CD14-positive monocyte (primary cell): ENCODE data around the gene CPOX. TPM values are rescaled to one million over a fixed set of nuclear protein-coding genes. Genes with fewer than 3 reads are reported as not detected.

Experiments
- DNase-seq, 3 donors: peaks; one replicate each; pipeline ENCODE4 v3.0.0-alpha.2; 2011 to 2022
- H2AFZ ChIP-seq: 2 replicates; pipeline ENCODE4 v1.6.0; 2012; ENCODE audit warnings: mild to moderate bottlenecking, low read depth, low read length, inconsistent platforms; ENCODE audit not compliant: insufficient read depth, poor library complexity, severe bottlenecking
- H3K27ac ChIP-seq, 2 donors: 1 replicate in 1 of 2; 2 replicates in 1 of 2; pipeline ENCODE4 v1.5.1; 2012 to 2013; ENCODE audit warnings: low read length in 2 of 2, control low read depth in 1 of 2, inconsistent platforms in 1 of 2, low read depth in 1 of 2, mild to moderate bottlenecking in 1 of 2
- H3K27me3 ChIP-seq, 2 donors: one replicate each; pipeline versions ENCODE4 v1.6.0 to v1.6.1; 2011 to 2013; ENCODE audit warnings: low read length in 2 of 2; ENCODE audit not compliant: control insufficient read depth in 2 of 2, insufficient read depth in 2 of 2
- H3K36me3 ChIP-seq, 2 donors: replicated peaks in 1 of 2; 1 replicate in 1 of 2; 2 replicates in 1 of 2; pipeline versions ENCODE4 v1.5.1 to v1.6.1; 2012 to 2013; ENCODE audit warnings: low read length in 2 of 2, control low read depth in 1 of 2, inconsistent platforms in 1 of 2, mild to moderate bottlenecking in 1 of 2; ENCODE audit not compliant: insufficient read depth in 2 of 2, control insufficient read depth in 1 of 2
- H3K4me1 ChIP-seq, 2 donors: 1 replicate in 1 of 2; 2 replicates in 1 of 2; pipeline versions ENCODE4 v1.5.1 to v1.6.1; 2012 to 2013; ENCODE audit warnings: low read length in 2 of 2, control low read depth in 1 of 2, inconsistent platforms in 1 of 2, mild to moderate bottlenecking in 1 of 2, moderate library complexity in 1 of 2; ENCODE audit not compliant: insufficient read depth in 2 of 2, control insufficient read depth in 1 of 2
- H3K4me2 ChIP-seq: replicated peaks from 2 replicates; pipeline ENCODE3; 2012; ENCODE audit warnings: low read length, moderate library complexity, mild to moderate bottlenecking; ENCODE audit not compliant: poor library complexity, severe bottlenecking; ENCODE audit errors: extremely low read depth
- H3K4me3 ChIP-seq, 3 experiments: fragments of 200-600 bp in 1 of 3; sonication (generic) in 1 of 3; replicated peaks in 1 of 3; 1 replicate in 2 of 3; 2 replicates in 1 of 3; pipeline ENCODE4 v1.5.1; 2011 to 2013; ENCODE audit warnings: low read length in 3 of 3, mild to moderate bottlenecking in 3 of 3, control low read depth in 2 of 3, low read depth in 2 of 3, inconsistent platforms in 1 of 3, moderate library complexity in 1 of 3
- H3K79me2 ChIP-seq: 2 replicates; pipeline ENCODE4 v1.6.0; 2012; ENCODE audit warnings: mild to moderate bottlenecking, control low read depth, inconsistent platforms, low read length, moderate library complexity; ENCODE audit not compliant: insufficient read depth
- H3K9ac ChIP-seq: 2 replicates; pipeline ENCODE4 v1.6.0; 2017; ENCODE audit warnings: low read length, mild to moderate bottlenecking; ENCODE audit not compliant: insufficient read depth, poor library complexity, severe bottlenecking
- H3K9me3 ChIP-seq, 2 donors: replicated peaks in 1 of 2; 1 replicate in 1 of 2; 2 replicates in 1 of 2; pipeline versions ENCODE4 v1.5.1 to v1.6.1; 2012 to 2013; ENCODE audit warnings: low read length in 2 of 2, control low read depth in 1 of 2; ENCODE audit not compliant: control insufficient read depth in 1 of 2, insufficient read depth in 1 of 2
- H4K20me1 ChIP-seq: 2 replicates; pipeline ENCODE4 v1.6.0; 2012; ENCODE audit warnings: mild to moderate bottlenecking, low read length, control low read depth, moderate library complexity; ENCODE audit not compliant: insufficient read depth
- H3K27ac Mint-ChIP-seq, 7 donors: one replicate each; pipeline ENCODE4 v1.8.0; 2020; ENCODE audit warnings: mild to moderate bottlenecking in 7 of 7, mixed read lengths in 7 of 7, moderate library complexity in 6 of 7, inconsistent platforms in 2 of 7
- H3K27me3 Mint-ChIP-seq, 3 donors: one replicate each; pipeline ENCODE4 v1.8.0; 2021 to 2022; ENCODE audit warnings: low read depth in 3 of 3, mild to moderate bottlenecking in 3 of 3, mixed read lengths in 3 of 3, moderate library complexity in 3 of 3, inconsistent platforms in 1 of 3
- H3K36me3 Mint-ChIP-seq, 2 donors: one replicate each; pipeline ENCODE4 v1.8.0; 2020; ENCODE audit warnings: mixed read lengths in 2 of 2, inconsistent platforms in 1 of 2, mild to moderate bottlenecking in 1 of 2
- H3K4me1 Mint-ChIP-seq: one replicate; pipeline ENCODE4 v1.8.0; 2020; ENCODE audit warnings: mild to moderate bottlenecking, mixed read lengths
- H3K4me3 Mint-ChIP-seq, 2 donors: one replicate each; pipeline ENCODE4 v1.8.0; 2020; ENCODE audit warnings: mild to moderate bottlenecking in 2 of 2, mixed read lengths in 2 of 2, moderate library complexity in 1 of 2
- H3K9me3 Mint-ChIP-seq, 7 donors: one replicate each; pipeline ENCODE4 v1.8.0; 2020 to 2022; ENCODE audit warnings: mixed read lengths in 7 of 7, mild to moderate bottlenecking in 6 of 7, moderate library complexity in 6 of 7, inconsistent platforms in 2 of 7
- CTCF ChIP-seq: fragments of 200-600 bp; IDR thresholded peaks from one replicate; pipeline ENCODE4 v1.8.0; 2022; ENCODE audit warnings: antibody characterized with exemption, mild to moderate bottlenecking
- WGBS: methylation state at CpG from one replicate; pipeline ENCODE4 v1.1.5; 2013; ENCODE audit warnings: missing lambda C conversion rate; ENCODE audit not compliant: insufficient coverage; 5-methylcytosine and 5-hydroxymethylcytosine counted together
- intact Hi-C, 2 donors: fragments of 100-400 bp; cut with micrococcal nuclease; formaldehyde crosslinking; loops; one replicate each; pipeline versions ENCODE4 v1.15.0 to v1.15.1; 2023
- polyA plus RNA-seq, 3 donors: library from polyadenylated mRNA; depleted of rRNA in 1 of 3; unstranded in 2 of 3; stranded (reverse) in 1 of 3; fragments of 300-500 nt in 2 of 3; fragments of >200 nt in 1 of 3; fragmentation: Illumina TruSeq in 2 of 3; gene quantifications; 1 replicate in 2 of 3; 2 replicates in 1 of 3; pipeline ENCODE4 v1.2.3, GENCODE V29; 2012 to 2021

Gene CPOX
- polyA plus RNA-seq, 3 donors = 4.2 to 12.8 (median 5.2) TPM

GRCh38 chr3:98599647-98600411, 6.4 kb upstream of the CPOX start:
- Histone ChIP-seq H3K9ac (no peak overlapping the region), H3K9me3 (no peaks in the 10 kb centered on the region), H3K27ac (peak overlapping the region in 1 of 2 donors; percentile 14), H3K4me3 (no peak overlapping the region), H3K4me2 (no peak overlapping the region), H3K4me1 (peaks cover 34 to 43% of the 10 kb centered on the region in 2 donors), H2AFZ (no peak overlapping the region), H3K36me3 (no peaks in the 10 kb centered on the region), H3K27me3 (no peaks in the 10 kb centered on the region), H4K20me1 (no peaks in the 10 kb centered on the region), H3K79me2 (no peaks in the 10 kb centered on the region)
- Mint-ChIP-seq H3K36me3 (no peaks in the 10 kb centered on the region), H3K9me3 (no peaks in the 10 kb centered on the region), H3K27ac (peak overlapping the region in 6 of 7 donors; percentile 5 to 78 (median 68)), H3K4me1 (peaks cover 39% of the 10 kb centered on the region), H3K4me3 (no peak overlapping the region), H3K27me3 (peaks cover 0 to 3% (median 2%) of the 10 kb centered on the region in 3 donors)
- 90% methylated on average over 3 of the region's 5 CpGs for WGBS
- peak in 1 of 3 donors; percentile 30 for DNase-seq
- no peak for TF ChIP-seq CTCF
- intact Hi-C loops = loop anchor here (5.0 to 10.0 kb wide), 2 partner anchors 165 to 212 kb away; partner anchors contain the start of gene ST3GAL6 (in 1 of the 2)

- H3K4me2 ChIP-seq = no peak overlapping the region
- H3K79me2 ChIP-seq = no peaks in the 10 kb centered on the region
- Mint-ChIP-seq H3K27ac (peak overlapping the region in 3 of 7 donors; percentile 42 to 70 (median 62)), H3K4me3 (no peak overlapping the region), H3K4me1 (peaks cover 52% of the 10 kb centered on the region), H3K9me3 (no peaks in the 10 kb centered on the region), H3K36me3 (no peaks in the 10 kb centered on the region), H3K27me3 (peaks cover 0 to 5% (median 3%) of the 10 kb centered on the region in 3 donors)
- no peak overlapping the region for H3K4me3 ChIP-seq
- TF ChIP-seq CTCF = no peak
- H3K27me3 ChIP-seq = no peaks in the 10 kb centered on the region
- H3K27ac ChIP-seq = peak overlapping the region in 1 of 2 donors; percentile 42
- peak overlapping the region; percentile 29 for H2AFZ ChIP-seq
- H3K4me1 ChIP-seq = peaks cover 46 to 55% of the 10 kb centered on the region in 2 donors
- intact Hi-C loops = loop anchor here (5.0 to 10.0 kb wide), 2 partner anchors 166 to 214 kb away; partner anchors contain the start of gene ST3GAL6 (in 1 of the 2)
- DNase-seq = no peak
- no peaks in the 10 kb centered on the region for H3K36me3 ChIP-seq
- H3K9me3 ChIP-seq = no peaks in the 10 kb centered on the region
- no CpG with 5 or more reads among the region's 2 CpGs for WGBS
- H4K20me1 ChIP-seq = no peaks in the 10 kb centered on the region
- H3K9ac ChIP-seq = no peak overlapping the region
Measured at GRCh38 chr3:98598492-98598891, 5.1 kb upstream of the CPOX start.
